ENCODE data around the gene METTL8.

- no peak for TF ChIP-seq CTCF (IDR thresholded peaks at IDR 0.05)
- TF ChIP-seq POLR2AphosphoS5 (IDR thresholded peaks at IDR 0.05; ENCODE audit: low read depth, low read length): no peak
- TF ChIP-seq SIN3A (IDR thresholded peaks at IDR 0.05; ENCODE audit: borderline replicate concordance, insufficient read depth, low read depth, low read length): no peak
Measured at GRCh38 chr2:171320731-171321130, 113.1 kb downstream of the METTL8 start.
